ENCODE data around the gene PTP4A2. TPM values are rescaled to one million over a fixed set of nuclear protein-coding genes. Genes with fewer than 3 reads are reported as not detected.
"Not testable (repeated sequence)": the region's sequence is repeated elsewhere in the genome, so short reads cannot be mapped to it uniquely, and the experiment has no call there.

PTP4A2 gene
- total RNA-seq, 1 donor from 2014 or later, result 249 TPM

DNA sequence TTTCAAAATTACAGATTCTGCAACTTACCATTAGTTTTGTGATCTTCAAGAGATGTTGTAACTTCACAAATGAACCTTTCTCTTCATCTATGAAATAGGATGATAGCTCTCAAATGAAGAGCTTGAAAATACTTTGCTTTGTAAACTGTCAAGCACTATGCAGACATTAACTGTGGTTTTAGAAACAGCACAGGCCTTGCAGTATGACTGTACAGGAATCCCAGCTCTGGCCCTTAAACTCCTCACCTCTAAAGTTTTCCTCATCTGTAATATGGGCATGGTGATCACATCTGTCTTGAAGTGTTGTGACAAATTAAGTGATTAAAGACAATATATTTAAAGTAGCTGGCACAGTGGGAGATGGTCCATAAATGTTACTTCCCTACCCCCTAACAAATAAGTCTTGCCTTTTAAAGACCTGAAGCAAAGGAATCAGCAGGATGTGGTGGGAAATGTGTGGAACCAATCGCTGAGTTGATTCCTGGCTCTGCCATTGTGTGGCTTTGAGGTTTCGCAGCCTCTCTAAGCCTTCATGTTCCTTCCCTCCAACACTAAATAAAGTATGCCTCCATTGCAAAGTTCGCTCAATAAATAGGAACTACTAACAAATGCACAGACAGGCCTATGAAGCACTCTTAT, 5.5 kb upstream of the PTP4A2 start:
- Mint-ChIP-seq H3K27me3 (no peaks in the 10 kb centered on the region), H3K9me3 (no peaks in the 10 kb centered on the region), H3K36me3 (ENCODE audit: low read depth) (no peaks in the 10 kb centered on the region), H3K4me1 (peaks cover 59% of the 10 kb centered on the region), H3K4me3 (peak overlapping the region; percentile 89), H3K27ac (peak overlapping the region; percentile 91)
- TF ChIP-seq, protein P1, sequence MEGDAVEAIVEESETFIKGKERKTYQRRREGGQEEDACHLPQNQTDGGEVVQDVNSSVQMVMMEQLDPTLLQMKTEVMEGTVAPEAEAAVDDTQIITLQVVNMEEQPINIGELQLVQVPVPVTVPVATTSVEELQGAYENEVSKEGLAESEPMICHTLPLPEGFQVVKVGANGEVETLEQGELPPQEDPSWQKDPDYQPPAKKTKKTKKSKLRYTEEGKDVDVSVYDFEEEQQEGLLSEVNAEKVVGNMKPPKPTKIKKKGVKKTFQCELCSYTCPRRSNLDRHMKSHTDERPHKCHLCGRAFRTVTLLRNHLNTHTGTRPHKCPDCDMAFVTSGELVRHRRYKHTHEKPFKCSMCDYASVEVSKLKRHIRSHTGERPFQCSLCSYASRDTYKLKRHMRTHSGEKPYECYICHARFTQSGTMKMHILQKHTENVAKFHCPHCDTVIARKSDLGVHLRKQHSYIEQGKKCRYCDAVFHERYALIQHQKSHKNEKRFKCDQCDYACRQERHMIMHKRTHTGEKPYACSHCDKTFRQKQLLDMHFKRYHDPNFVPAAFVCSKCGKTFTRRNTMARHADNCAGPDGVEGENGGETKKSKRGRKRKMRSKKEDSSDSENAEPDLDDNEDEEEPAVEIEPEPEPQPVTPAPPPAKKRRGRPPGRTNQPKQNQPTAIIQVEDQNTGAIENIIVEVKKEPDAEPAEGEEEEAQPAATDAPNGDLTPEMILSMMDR (IDR thresholded peaks at IDR 0.05), result no peak
- CTCF ChIA-PET, result interaction anchor here (1.2 to 5.2 kb wide), 6 partner anchors 9 to 129 kb away, joined by 4 to 31 read pairs (median 6); partner anchors contain the start of gene SPOCD1
- intact Hi-C loops (cut with micrococcal nuclease), result loop anchor here (1.0 kb wide), 1 partner anchor 13 kb away; no protein-coding TSS in a partner anchor
- POLR2A ChIA-PET, result interaction anchor here (0.5 to 10.4 kb wide), 23 partner anchors 9 to 1226 kb away, joined by 3 to 235 read pairs (median 8); partner anchors contain the start of genes PEF1 and TMEM39B
- ATAC-seq (ENCODE audit: low read depth) (peak; percentile 1), DNase-seq (no peak)

GRCh38 chr1:31942061-31942460, 3.9 kb upstream of the PTP4A2 start:
- DNase-seq; H3K27me3 Mint-ChIP-seq; H3K36me3 Mint-ChIP-seq (ENCODE audit: low read depth); H3K9me3 Mint-ChIP-seq; ATAC-seq (ENCODE audit: low read depth); intact Hi-C loops (cut with micrococcal nuclease): not testable (repeated sequence)
- Mint-ChIP-seq H3K27ac (peak overlapping the region; percentile 91), H3K4me3 (peak overlapping the region; percentile 30), H3K4me1 (peaks cover 62% of the 10 kb centered on the region)
- ChIA-PET POLR2A (interaction anchor here (1.2 to 10.4 kb wide), 5 partner anchors 13 to 63 kb away, joined by 5 to 235 read pairs (median 14); no protein-coding TSS in a partner anchor), CTCF (interaction anchor here (0.7 to 5.2 kb wide), 4 partner anchors 14 to 36 kb away, joined by 3 to 31 read pairs (median 11); no protein-coding TSS in a partner anchor)

DNA sequence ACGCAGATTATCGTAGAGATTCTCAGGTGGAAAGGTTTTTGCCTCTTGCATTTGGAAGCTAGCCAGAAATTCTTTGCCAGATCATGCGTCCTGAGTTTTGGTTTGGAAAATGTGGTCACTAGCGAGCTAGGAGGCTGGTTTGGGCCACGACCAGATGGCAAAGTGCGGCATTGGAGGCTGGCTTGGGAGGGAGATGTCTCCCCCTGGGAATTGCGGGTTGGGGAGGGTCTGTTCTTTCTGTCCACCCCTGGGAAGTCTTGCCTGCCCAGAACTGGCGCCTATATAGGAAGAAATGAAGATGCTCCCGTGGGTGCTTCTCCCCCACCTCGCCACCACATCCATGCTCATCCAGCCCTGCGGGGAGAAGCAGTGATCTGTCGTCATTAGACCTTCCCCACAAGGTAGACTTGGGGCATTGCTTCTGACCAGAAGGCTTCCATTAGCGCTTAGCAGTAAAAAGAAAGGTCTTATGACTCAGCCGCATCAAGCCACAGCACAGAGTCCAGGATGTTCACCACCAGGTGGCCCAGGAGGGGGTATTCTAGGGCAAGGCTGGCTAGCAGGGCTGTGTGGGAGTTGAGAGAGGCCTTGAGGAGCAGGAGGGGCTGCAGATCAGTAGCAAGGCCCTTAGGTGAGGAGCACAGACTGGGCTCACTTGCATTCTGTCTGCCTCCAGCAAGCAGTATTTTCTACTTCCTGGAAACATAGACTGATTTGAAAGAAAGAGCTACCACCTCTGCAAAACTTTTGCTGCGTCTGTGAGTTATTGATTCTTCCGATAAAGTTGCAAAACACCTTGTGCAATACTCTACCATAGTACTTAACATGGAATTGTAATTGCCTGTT, 1.5 kb upstream of the PTP4A2 start:
- no peaks in the 10 kb centered on the region for H3K27me3 Mint-ChIP-seq
- H3K4me1 Mint-ChIP-seq, result peaks cover 77% of the 10 kb centered on the region
- intact Hi-C loops (cut with micrococcal nuclease), result loop anchor here (1.0 to 10.0 kb wide), 9 partner anchors 17 to 878 kb away; partner anchors contain the start of genes ADGRB2, KHDRBS1, MARCKSL1 and S100PBP
- DNase-seq (peak; percentile 58), ATAC-seq (ENCODE audit: low read depth) (peak; percentile 28)
- ChIA-PET POLR2A (interaction anchor here (0.6 to 10.4 kb wide), 11 partner anchors 9 to 126 kb away, joined by 3 to 235 read pairs (median 4); no protein-coding TSS in a partner anchor), CTCF (interaction anchor here (0.8 to 4.5 kb wide), 8 partner anchors 12 to 179 kb away, joined by 3 to 75 read pairs (median 4); no protein-coding TSS in a partner anchor)
- peaks cover 15% of the 10 kb centered on the region for H3K36me3 Mint-ChIP-seq (ENCODE audit: low read depth)
- H3K27ac Mint-ChIP-seq, result peak overlapping the region; percentile 93
- TF ChIP-seq, protein P1 (IDR thresholded peaks at IDR 0.05), result no peak
- H3K4me3 Mint-ChIP-seq, result peak overlapping the region; percentile 76
- no peaks in the 10 kb centered on the region for H3K9me3 Mint-ChIP-seq

GRCh38 chr1:31937300-31938183, 626 bp downstream of the PTP4A2 start:
- peak overlapping the region; percentile 92 for H3K27ac Mint-ChIP-seq
- peak overlapping the region; percentile 91 for H3K4me3 Mint-ChIP-seq
- peaks cover 77% of the 10 kb centered on the region for H3K4me1 Mint-ChIP-seq
- no peaks in the 10 kb centered on the region for H3K9me3 Mint-ChIP-seq
- TF ChIP-seq, protein P1 (IDR thresholded peaks at IDR 0.05), result no peak
- H3K36me3 Mint-ChIP-seq (ENCODE audit: low read depth), result peaks cover 15% of the 10 kb centered on the region
- ChIA-PET POLR2A (interaction anchor here (0.6 to 10.4 kb wide), 18 partner anchors 11 to 149 kb away, joined by 3 to 235 read pairs (median 6); partner anchors contain the start of genes KHDRBS1 and TMEM39B), CTCF (interaction anchor here (1.4 to 4.5 kb wide), 8 partner anchors 15 to 175 kb away, joined by 3 to 75 read pairs (median 6); no protein-coding TSS in a partner anchor)
- DNase-seq (peak; percentile 75), ATAC-seq (ENCODE audit: low read depth) (peak; percentile 43)
- intact Hi-C loops (cut with micrococcal nuclease), result loop anchor here (2.0 to 10.0 kb wide), 7 partner anchors 17 to 880 kb away; partner anchors contain the start of genes ADGRB2, MARCKSL1, S100PBP and SPOCD1
- no peaks in the 10 kb centered on the region for H3K27me3 Mint-ChIP-seq

Measured in activated B cell treated with CpG ODN at 0.5 μM for 24 hours (primary cell).